Osteoblast (primary cell): ENCODE measurements around the gene ATP9A. TPM values are rescaled to one million over a fixed set of nuclear protein-coding genes. Genes with fewer than 3 reads are reported as not detected.

Source experiments
- DNase-seq: peaks from one replicate; pipeline ENCODE4 v3.0.0; 2011; ENCODE audit warnings: low spot score, mixed read lengths; ENCODE audit not compliant: insufficient read length; ENCODE audit errors: missing footprints
- H2AFZ ChIP-seq: 2 replicates; pipeline ENCODE4 v1.6.0; 2011; ENCODE audit warnings: mild to moderate bottlenecking, low read length
- H3K27ac ChIP-seq: 2 replicates; pipeline ENCODE4 v1.5.1; 2011; ENCODE audit warnings: mild to moderate bottlenecking, low read depth, low read length, moderate library complexity
- H3K27me3 ChIP-seq: 2 replicates; pipeline ENCODE4 v1.6.0; 2012; ENCODE audit warnings: mild to moderate bottlenecking, control low read depth, inconsistent platforms, low read length, moderate library complexity; ENCODE audit not compliant: insufficient read depth
- H3K36me3 ChIP-seq: 2 replicates; pipeline ENCODE4 v1.5.1; 2011; ENCODE audit warnings: mild to moderate bottlenecking, low read length, control low read depth, moderate library complexity; ENCODE audit not compliant: insufficient read depth
- H3K4me1 ChIP-seq: 2 replicates; pipeline ENCODE4 v1.5.1; 2011; ENCODE audit warnings: mild to moderate bottlenecking, low read length, control low read depth, moderate library complexity; ENCODE audit not compliant: insufficient read depth
- H3K4me2 ChIP-seq: 2 replicates; pipeline ENCODE4 v1.6.0; 2011; ENCODE audit warnings: mild to moderate bottlenecking, low read length; ENCODE audit not compliant: insufficient read depth
- H3K4me3 ChIP-seq: fragments of 200-600 bp; sonication (generic); 3 replicates; pipeline ENCODE4 v1.5.1; 2012; ENCODE audit warnings: mild to moderate bottlenecking, low read length, inconsistent platforms; ENCODE audit not compliant: insufficient read depth
- H3K79me2 ChIP-seq: 2 replicates; pipeline ENCODE4 v1.6.0; 2012; ENCODE audit warnings: mild to moderate bottlenecking, low read length, control low read depth, inconsistent platforms; ENCODE audit not compliant: insufficient read depth
- H3K9me3 ChIP-seq: 2 replicates; pipeline ENCODE4 v1.5.1; 2011; ENCODE audit warnings: low read depth, low read length, control low read depth
- H4K20me1 ChIP-seq: 2 replicates; pipeline ENCODE4 v1.6.0; 2012; ENCODE audit warnings: mild to moderate bottlenecking, low read length, control low read depth; ENCODE audit not compliant: insufficient read depth
- total RNA-seq: library from RNA; depleted of rRNA; stranded (reverse); fragments of >200 nt; gene quantifications from 2 replicates; pipeline ENCODE4 v1.2.3, GENCODE V29; 2012
- TF ChIP-seq, protein P1 (sequence below): IDR thresholded peaks from 2 replicates; pipeline ENCODE4 v1.5.1; 2011; ENCODE audit warnings: mild to moderate bottlenecking, low read depth, low read length, moderate library complexity; ENCODE audit errors: extremely low read depth

Gene ATP9A
- total RNA-seq, 1 donor: 48.9 TPM

DNA sequence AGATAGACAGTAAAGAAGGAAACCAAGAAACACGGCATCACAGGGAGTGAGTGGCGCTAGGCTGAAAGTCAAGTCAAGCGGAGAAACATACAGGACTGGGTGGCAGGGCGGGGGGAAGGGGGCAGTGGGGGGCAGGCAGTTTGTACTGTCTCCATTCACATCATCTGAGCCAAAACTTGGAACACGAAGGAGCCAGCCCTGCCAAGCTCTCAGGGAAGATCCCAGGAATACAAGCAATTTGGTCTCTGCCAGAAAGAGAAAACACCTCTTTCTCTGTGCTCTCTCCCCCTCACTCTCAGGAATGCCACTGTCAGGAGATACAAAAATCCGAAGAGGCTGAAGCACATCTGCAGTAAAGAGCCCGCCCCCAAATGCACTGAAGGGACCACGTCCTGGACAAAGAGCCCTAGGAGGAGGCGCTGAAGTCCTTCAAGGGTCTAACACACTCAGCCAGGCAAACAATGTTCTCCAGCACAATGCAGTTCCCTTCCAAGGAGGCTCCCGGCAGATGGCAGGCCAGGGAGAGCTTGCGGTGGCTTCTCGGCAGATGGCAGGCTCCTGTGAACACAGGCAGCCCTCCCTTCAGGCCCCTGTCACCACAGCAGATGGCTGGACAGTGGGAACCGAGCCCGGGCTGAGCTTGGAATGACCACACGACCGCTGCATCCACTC is 90.0 kb downstream of the ATP9A start:
- no peaks in the 10 kb centered on the region for H3K9me3 ChIP-seq

DNA sequence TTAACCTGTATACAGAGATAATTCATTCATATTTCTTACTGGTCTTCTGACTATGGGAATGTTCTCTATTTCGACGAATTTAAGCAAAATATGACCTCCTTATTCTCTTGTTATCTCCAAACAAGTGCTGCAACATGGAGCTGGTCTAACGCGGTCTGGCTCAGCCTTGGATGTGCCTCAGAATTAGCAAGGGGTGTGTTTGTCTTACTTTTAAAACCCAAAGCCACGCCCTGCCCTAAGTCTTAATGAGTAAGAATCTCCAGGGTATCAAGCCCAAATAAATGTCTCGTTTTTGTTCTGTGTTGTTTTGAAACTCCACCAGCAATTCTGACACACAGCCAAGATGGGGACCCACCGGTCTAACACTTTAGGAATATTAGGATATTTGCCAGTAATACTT is 99.2 kb downstream of the ATP9A start:
- H2AFZ ChIP-seq: no peak overlapping the region
- no peaks in the 10 kb centered on the region for H3K4me1 ChIP-seq
- no peak for DNase-seq
- H3K4me3 ChIP-seq: no peak overlapping the region
- H3K27me3 ChIP-seq: no peaks in the 10 kb centered on the region
- no peaks in the 10 kb centered on the region for H3K79me2 ChIP-seq
- TF ChIP-seq, protein P1, sequence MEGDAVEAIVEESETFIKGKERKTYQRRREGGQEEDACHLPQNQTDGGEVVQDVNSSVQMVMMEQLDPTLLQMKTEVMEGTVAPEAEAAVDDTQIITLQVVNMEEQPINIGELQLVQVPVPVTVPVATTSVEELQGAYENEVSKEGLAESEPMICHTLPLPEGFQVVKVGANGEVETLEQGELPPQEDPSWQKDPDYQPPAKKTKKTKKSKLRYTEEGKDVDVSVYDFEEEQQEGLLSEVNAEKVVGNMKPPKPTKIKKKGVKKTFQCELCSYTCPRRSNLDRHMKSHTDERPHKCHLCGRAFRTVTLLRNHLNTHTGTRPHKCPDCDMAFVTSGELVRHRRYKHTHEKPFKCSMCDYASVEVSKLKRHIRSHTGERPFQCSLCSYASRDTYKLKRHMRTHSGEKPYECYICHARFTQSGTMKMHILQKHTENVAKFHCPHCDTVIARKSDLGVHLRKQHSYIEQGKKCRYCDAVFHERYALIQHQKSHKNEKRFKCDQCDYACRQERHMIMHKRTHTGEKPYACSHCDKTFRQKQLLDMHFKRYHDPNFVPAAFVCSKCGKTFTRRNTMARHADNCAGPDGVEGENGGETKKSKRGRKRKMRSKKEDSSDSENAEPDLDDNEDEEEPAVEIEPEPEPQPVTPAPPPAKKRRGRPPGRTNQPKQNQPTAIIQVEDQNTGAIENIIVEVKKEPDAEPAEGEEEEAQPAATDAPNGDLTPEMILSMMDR: no peak
- peaks cover 15% of the 10 kb centered on the region for H3K36me3 ChIP-seq
- H3K4me2 ChIP-seq: no peak overlapping the region
- no peaks in the 10 kb centered on the region for H4K20me1 ChIP-seq
- H3K27ac ChIP-seq: no peak overlapping the region
- H3K9me3 ChIP-seq: no peaks in the 10 kb centered on the region

More for the DNA sequence above, 90.0 kb downstream of the ATP9A start:
- Histone ChIP-seq H3K27me3 (no peaks in the 10 kb centered on the region), H4K20me1 (no peaks in the 10 kb centered on the region), H3K4me2 (no peak overlapping the region), H3K4me3 (no peak overlapping the region), H3K79me2 (no peaks in the 10 kb centered on the region), H2AFZ (no peak overlapping the region), H3K27ac (no peak overlapping the region), H3K4me1 (no peaks in the 10 kb centered on the region), H3K36me3 (peaks cover 8% of the 10 kb centered on the region)
- TF ChIP-seq, protein P1: no peak
- DNase-seq: no peak

DNA sequence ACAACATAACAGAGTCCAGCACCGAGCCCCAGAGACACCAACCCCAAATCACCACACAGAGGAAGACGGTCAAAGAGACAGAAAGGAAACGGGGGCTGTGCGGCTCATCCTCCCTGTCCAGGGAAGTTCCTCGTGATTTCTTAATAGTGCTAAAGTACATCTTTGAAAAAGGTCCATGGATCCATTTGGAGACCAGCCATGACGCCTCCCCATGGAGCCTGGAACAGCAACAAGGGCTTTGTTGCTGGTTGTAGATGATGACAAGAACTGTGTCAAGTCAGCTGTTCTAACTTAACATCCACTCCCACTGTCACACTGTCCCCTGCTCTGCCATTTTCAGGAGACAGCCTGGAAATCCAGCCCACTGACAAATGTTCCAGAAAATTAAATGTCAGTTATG is 99.7 kb downstream of the ATP9A start:
- no peak for DNase-seq
- TF ChIP-seq, protein P1: no peak
- Histone ChIP-seq H3K4me3 (no peak overlapping the region), H3K36me3 (peaks cover 14% of the 10 kb centered on the region), H3K4me2 (no peak overlapping the region), H3K27ac (no peak overlapping the region), H4K20me1 (no peaks in the 10 kb centered on the region), H3K9me3 (no peaks in the 10 kb centered on the region), H3K27me3 (no peaks in the 10 kb centered on the region), H3K79me2 (no peaks in the 10 kb centered on the region), H3K4me1 (no peaks in the 10 kb centered on the region), H2AFZ (no peak overlapping the region)

DNA sequence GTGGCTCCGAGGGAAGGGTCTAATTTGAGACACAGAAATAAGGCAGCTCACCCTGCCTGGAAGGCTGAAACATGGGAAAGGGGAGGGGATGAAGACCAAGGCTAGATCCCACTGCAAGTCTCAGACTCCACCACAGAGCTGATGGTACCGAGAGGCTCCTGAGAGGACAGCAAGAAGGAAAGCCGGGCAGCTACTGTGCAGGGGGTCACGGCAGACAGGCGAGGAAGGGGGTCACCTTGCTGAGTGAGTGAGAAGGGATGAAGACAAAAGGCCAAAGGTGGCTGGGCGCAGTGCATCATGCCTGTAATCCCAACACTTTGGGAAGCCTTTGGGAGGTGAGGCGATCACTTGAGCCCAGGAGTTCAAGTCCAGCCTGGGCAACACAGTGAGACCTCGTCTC is 100.7 kb downstream of the ATP9A start:
- no peaks in the 10 kb centered on the region for H3K79me2 ChIP-seq
- no peak overlapping the region for H3K4me3 ChIP-seq
- no peak overlapping the region for H3K27ac ChIP-seq
- no peaks in the 10 kb centered on the region for H4K20me1 ChIP-seq
- no peak for DNase-seq
- peaks cover 11% of the 10 kb centered on the region for H3K36me3 ChIP-seq
- H2AFZ ChIP-seq: no peak overlapping the region
- no peak overlapping the region for H3K4me2 ChIP-seq
- no peaks in the 10 kb centered on the region for H3K9me3 ChIP-seq
- no peaks in the 10 kb centered on the region for H3K27me3 ChIP-seq
- TF ChIP-seq, protein P1: no peak
- no peaks in the 10 kb centered on the region for H3K4me1 ChIP-seq
